NK-92 treated with Interleukin-12 subunit alpha and Interleukin-12 subunit beta, amount 100 ng/mL, for 24 hours (cell line): ENCODE results near the gene VPS72.
A peak's percentile ranks its signal among the peaks of the same experiment; 100 is the strongest.

Experiments used
- DNase-seq: peaks from one replicate; lab custom pipeline; 2025; lab: John Stamatoyannopoulos, UW

Gene VPS72

GRCh38 chr1:151184211-151184610, 5.8 kb downstream of the VPS72 start:
- no peak for DNase-seq

GRCh38 chr1:151176514-151177045, 13.4 kb downstream of the VPS72 start:
- no peak for DNase-seq

GRCh38 chr1:151175863-151176262, 14.1 kb downstream of the VPS72 start, which contains the start of gene TMOD4:
TSS of gene TMOD4 (minus strand) at chr1:151175981. CDS start at chr1:151174875, 1,106 bp downstream.
- DNase-seq: no peak

GRCh38 chr1:151175041-151175741, 14.8 kb downstream of the VPS72 start:
- no peak for DNase-seq

- DNase-seq: no peak
These were observed 18.8 kb downstream of the VPS72 start for GRCh38 chr1:151171190-151171589.

GRCh38 chr1:151167116-151167515, 22.9 kb downstream of the VPS72 start:
- no peak for DNase-seq

- DNase-seq: no peak
These were observed 23.5 kb downstream of the VPS72 start for GRCh38 chr1:151166505-151166956.

GRCh38 chr1:151165738-151166504, 24.1 kb downstream of the VPS72 start, which contains the start of the genes LYSMD1 and SCNM1:
TSS of gene LYSMD1 (minus strand) at chr1:151165902. CDS start at chr1:151165258, 644 bp downstream.
TSS of gene SCNM1 (plus strand) at chr1:151166144. CDS start at chr1:151166153, 9 bp downstream.
- DNase-seq: peak; percentile 94

- DNase-seq: no peak
These were observed 24.7 kb downstream of the VPS72 start for GRCh38 chr1:151165281-151165737.

GRCh38 chr1:151164732-151165280, 25.2 kb downstream of the VPS72 start:
- DNase-seq: no peak

GRCh38 chr1:151159373-151159772, 30.6 kb downstream of the VPS72 start:
- no peak for DNase-seq

- no peak for DNase-seq
These were observed 31.2 kb downstream of the VPS72 start for GRCh38 chr1:151158751-151159251.

GRCh38 chr1:151158326-151158725, 31.7 kb downstream of the VPS72 start:
- DNase-seq: no peak

GRCh38 chr1:151157067-151157531, 32.9 kb downstream of the VPS72 start:
- no peak for DNase-seq

GRCh38 chr1:151156515-151156819, 33.5 kb downstream of the VPS72 start, which contains the start of gene TNFAIP8L2:
TSS of gene TNFAIP8L2 (plus strand) at chr1:151156649. CDS start at chr1:151158698, 2,049 bp downstream.
- no peak for DNase-seq

GRCh38 chr1:151147665-151148064, 42.3 kb downstream of the VPS72 start:
- DNase-seq: no peak

- no peak for DNase-seq
These were observed 42.9 kb downstream of the VPS72 start for GRCh38 chr1:151147132-151147503.

- peak; percentile 34 for DNase-seq
These were observed 43.4 kb downstream of the VPS72 start, which contains the start of gene SEMA6C for GRCh38 chr1:151146412-151147131. TSS of gene SEMA6C (minus strand) at chr1:151146631. CDS start at chr1:151142621, 4,010 bp downstream.

GRCh38 chr1:151146072-151146411, 44.0 kb downstream of the VPS72 start:
- no peak for DNase-seq

GRCh38 chr1:151145304-151146071, 44.5 kb downstream of the VPS72 start:
- no peak for DNase-seq
